NCI-H446 (cell line): ENCODE measurements around the gene IL12RB2.

Experiments used
- DNase-seq, 2 experiments: peaks; one replicate each; lab custom pipeline; 2025; lab: John Stamatoyannopoulos, UW

Gene IL12RB2

DNA sequence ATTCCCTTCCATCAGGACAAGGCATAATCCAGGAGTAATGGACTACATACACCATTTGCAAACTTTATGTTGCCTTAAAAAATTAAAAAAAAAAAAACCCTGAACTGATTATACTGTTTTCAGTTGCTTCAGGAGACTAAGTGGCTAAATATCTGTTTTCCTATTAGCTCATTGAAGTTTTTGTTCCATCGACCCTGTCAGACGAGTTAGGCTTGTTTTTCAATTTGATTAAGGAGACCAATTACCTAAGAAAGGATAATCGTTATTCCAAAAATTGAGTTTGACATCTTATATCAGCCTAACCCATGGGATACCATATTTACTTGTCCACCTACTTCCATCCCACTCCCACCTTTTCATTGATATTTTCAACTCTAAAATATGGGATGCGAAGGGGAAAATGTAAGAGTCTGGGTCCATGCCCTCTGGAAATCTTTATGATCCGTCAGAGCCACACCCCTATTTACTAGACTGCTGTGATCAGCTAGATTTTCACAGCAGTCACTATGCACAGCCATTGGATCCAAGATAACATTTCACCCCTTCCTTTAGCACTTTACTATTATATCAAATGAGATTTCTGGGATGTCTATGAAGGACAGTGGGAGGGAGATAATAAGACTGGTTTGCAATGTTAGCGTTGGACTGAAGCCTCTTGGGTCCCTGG is 41.0 kb downstream of the IL12RB2 start:
- no peak for DNase-seq

DNA sequence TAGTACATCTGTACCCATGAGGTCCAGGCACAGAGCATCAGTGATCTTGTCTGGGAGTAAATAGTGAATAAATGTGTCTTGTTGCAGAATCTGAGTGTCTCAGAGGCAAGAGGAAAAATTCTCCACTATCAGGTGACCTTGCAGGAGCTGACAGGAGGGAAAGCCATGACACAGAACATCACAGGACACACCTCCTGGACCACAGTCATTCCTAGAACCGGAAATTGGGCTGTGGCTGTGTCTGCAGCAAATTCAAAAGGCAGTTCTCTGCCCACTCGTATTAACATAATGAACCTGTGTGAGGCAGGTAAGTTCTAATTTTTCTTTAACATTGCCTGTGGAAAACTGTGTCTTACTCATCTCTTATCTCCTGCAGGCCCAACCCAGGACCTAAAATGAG is 43.1 kb downstream of the IL12RB2 start:
- DNase-seq: no peak

DNA sequence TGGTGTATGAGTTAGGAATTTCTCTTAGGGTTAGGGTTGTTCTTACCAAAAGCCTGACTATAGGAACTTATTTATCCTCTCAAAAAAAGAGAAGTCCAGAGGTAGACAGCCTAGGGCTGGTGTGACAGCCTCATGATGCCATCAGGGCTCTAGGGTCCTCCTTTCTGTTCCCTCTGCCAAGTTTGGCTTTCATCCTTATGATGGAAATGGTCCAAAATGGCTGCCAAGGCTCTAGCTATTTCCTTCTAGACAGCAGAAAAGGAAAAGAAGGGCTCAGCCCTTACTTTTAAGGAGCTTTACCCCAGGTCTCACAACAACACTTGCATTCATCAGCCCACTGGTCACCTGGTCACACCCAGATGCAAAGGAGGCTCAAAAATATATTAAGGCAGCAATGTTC is 44.5 kb downstream of the IL12RB2 start:
- peak in 1 of 2 experiments; percentile 73 for DNase-seq

DNA sequence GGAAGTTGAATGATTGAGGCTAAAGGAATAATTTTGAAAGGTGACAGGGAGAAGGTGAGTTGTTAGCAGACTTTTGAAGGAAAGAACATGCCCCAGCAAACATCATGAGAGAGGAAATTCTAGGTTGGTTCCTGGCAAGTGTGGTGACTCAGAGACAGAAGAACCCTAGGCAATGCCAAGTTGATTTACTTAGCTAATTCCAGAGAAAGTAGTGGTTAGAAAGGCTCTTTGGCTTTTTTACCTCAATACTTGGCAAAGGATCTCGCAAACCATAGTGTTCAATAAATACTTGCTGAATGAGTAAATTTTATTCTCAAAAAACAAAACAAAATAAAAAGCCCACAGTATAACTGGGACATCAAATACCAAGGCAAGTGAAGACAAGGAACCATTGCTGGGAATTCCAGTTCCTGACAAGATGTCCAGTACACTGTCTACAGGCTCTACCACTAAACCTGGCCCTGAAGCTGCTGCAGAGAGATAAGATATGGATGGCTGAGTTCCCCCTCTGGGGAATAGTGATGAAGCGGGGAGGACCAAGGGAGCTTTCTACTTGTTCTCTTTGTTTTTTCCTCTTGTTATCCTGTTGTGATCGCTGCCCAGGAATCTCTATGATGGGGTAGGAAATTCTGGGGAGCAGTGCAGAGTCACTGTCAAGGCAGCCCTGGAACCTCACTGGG is 48.2 kb downstream of the IL12RB2 start:
- DNase-seq: peak; percentile 5 to 24

DNA sequence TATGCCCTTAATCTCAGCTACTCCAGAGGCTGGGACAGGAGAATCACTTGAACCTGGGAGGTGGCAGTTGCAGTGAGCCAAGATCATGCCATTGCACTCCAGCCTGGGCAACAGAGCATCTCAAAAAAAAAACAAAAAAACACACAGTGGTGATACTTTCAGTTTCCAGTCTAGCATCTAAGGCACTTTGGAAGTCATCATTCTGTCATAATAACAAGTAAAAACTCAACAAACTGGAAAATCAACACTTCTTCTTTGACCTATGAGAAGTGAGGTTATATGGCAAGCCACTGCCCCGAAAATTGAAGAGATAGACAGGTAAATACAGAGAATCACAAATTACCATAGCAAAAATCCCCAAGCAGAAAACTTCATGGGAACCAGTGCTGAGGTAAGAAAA is 51.9 kb downstream of the IL12RB2 start:
- DNase-seq: no peak

DNA sequence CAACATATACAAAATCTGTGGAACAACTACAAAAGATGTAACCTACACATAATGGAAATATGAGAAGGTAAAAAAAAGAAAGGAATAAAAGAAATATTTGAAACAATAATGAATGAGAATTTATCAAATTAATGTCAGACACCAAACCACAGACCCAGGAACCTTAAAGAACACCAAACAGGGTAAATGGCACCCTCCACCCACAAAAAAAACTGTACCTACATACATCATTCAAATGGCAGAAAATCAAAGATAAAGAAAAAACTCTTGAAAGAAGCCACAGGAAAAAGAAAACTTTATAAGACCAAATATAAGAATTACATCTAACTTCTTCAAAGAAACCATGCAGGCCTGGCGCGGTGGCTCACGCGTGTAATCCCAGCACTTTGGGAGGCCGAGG is 54.0 kb downstream of the IL12RB2 start:
- DNase-seq: no peak

DNA sequence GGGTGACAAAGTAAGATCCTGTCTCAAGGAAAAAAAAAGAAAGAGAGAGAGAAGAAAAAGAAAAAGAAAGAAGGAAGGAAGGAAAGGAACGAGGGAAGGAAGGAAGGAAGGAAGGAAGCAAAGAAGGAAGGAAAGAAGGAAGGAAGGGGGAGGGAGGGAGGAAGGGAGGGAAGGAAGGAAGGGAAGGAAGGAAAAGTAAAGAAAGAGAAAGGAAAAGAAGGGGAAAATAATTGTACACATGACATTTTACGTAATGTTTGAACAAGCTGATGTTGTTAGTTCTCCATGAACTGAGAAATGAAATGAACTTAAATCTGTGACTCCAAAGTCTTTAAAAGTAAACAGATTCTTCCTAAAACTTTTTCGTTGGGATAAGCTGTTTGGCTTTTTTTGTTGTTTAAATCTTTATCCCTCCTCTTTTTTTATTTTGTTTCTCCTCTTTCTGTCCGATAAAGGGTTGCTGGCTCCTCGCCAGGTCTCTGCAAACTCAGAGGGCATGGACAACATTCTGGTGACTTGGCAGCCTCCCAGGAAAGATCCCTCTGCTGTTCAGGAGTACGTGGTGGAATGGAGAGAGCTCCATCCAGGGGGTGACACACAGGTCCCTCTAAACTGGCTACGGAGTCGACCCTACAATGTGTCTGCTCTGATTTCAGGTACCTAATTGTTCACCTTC is 59.8 kb downstream of the IL12RB2 start:
- peak; percentile 61 to 85 for DNase-seq

DNA sequence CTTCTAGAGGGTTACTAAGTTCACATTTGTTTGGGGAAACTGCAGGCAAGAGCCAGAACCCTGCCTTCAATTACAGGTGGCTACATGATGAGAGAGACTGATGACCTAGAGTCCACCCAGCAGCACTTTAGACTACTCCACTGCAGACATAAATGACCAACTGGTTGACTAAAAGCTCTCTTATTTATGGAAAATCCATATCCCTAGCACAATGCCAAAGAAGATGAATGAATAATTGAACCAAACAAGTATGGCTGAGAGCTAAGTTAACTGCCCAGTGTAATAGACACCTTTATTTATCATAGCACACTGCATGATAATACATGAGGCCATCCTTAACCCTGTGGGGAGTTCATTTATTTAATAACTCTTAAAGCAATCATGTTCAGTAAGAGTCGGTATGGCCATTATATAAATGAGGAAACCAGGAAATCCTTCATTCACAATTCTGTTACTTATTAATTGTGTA is 60.4 kb downstream of the IL12RB2 start:
- DNase-seq: no peak

DNA sequence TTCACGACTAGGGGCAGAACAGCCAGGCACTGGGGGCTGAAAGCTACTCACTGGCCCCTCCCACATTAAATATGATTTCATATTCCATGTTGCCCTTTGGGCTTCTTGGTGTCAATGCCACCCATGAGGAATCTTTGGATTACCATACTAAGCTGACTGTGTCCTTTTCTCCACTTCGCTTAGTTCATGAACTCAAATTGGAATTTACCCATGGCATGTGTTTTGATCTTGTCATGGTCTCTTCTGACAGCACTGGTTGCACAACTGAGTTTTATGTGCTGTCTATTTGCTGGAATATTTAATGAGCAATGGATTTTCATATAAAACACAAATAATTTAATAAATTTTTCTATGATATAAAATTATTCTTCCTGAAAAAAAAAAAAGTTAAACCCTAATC is 63.4 kb downstream of the IL12RB2 start:
- no peak for DNase-seq

DNA sequence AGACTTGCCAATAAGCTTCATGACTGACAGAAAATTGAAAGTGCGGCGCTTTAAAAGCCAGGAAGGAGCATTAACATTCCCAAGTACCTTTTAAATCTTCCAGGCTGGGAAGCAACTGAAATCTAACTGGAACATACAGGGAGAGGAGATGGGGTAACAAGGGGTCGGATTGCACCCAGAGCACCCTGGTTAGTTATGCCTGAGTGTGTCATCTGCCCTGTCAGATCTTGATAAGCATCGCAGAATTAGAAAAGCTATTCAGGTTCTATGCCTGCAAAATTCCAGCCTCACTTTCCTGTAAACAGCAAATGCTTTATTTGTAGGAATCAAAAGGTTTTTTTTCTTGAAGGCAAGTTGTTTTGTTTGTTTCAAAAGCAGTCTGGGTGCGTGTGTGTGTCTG is 64.0 kb downstream of the IL12RB2 start:
- DNase-seq: no peak

DNA sequence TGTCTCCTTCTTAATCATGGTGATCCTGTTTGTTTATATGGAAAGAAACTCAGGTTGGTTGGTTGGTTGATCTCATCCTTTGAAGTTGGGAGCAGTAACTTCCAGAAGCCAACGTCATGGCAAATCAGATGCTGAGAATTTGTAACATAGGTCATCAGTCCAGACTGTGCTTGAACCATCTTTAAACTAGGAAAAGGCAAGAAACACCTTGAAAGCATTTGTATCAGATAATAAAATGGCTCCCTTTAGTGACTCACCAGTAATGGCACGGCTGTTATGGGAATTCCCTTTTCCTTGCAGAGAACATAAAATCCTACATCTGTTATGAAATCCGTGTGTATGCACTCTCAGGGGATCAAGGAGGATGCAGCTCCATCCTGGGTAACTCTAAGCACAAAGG is 64.5 kb downstream of the IL12RB2 start:
- no peak for DNase-seq

DNA sequence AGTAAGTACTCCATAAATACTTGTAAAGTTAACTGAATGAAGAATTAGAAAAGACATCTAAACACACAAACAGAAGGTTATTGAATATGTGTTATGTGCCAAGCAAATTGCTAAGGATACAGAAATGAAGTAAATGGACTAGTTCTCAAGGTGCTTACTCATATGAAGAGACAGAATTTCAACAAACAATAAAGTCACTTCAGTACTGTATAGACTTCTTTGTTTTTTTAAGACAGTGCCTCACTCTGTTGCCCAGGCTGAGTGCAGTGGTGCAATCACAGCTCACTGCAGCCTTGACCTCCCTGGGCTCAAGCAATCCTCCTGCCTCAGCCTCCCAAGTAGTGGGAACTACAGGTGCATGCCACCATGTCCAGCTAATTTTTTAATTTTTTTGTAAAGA is 65.2 kb downstream of the IL12RB2 start:
- no peak for DNase-seq

DNA sequence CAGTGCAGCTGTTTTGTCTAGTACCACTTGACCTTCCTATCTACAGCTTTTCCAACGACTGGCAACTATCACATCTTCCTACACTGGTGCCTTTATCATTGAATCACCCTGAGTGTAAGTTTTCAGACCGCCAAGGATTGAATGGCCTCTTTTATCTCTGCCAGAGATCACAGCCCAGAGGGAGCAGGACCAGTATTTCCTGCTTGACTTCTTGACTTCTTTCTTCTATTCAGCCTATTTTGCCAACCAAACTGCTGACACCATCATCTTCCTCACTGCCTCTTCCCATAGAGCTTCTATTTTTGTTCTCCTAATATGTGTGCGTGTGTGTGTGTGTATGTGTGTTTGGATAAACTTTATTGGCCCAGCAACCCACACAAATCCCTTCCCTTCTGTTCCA is 68.7 kb downstream of the IL12RB2 start:
- no peak for DNase-seq

DNA sequence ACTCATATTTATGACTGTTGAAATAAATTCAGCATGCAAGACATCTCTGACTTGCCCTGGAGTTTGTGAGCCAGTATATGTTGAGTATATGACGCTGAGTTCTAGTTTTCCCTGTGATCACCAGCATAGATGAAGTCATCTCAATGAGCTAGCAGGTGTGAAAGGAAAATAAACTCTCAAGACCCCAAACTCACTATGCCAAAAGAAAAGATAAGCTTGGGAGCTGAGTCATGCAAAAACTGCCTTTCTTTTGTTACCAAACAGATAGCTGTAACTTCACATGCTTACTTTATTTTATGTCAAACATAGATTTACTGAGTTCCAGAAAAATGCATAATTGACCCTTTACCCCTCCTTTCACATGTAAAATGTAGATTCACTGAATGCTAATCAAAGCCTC is 69.6 kb downstream of the IL12RB2 start:
- DNase-seq: no peak

DNA sequence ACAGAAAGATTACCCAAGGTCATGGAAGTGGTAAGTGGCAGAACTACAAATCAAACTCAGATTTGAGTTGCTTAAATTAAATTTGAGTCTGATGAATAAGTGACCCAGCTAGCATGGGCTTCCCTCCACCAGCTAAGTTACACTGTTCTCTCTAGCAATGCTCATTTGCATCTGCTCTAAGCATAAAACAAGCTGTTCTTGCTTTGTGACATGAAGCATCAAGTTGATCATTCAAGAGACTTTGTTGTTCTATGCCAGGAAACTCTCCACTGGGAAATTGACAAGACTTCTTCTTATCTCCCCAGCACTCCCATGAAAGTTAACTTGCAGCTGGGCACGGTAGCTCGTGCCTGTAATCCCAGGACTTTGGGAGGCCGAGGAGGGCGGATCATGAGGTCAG is 73.5 kb downstream of the IL12RB2 start:
- DNase-seq: no peak

DNA sequence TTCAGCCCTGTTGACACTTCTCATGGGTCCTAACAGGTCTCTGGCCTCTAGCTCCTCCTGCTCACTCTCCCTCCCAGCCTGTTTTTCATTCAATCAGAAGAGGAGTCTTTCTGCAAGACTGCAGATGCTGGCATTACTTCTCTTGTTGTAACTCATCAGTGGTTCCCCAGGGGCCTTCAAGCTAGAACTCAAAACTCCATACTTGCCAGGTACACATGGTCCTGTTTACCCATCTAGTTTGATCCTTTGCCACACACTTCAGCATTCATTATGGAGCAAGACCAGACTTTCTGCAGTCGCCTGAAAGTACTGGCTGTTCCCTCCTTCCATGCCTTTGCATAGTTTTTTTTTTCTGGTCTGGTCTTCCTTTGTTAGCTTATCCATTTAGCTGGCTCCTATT is 74.6 kb downstream of the IL12RB2 start:
- DNase-seq: peak; percentile 38 to 80

DNA sequence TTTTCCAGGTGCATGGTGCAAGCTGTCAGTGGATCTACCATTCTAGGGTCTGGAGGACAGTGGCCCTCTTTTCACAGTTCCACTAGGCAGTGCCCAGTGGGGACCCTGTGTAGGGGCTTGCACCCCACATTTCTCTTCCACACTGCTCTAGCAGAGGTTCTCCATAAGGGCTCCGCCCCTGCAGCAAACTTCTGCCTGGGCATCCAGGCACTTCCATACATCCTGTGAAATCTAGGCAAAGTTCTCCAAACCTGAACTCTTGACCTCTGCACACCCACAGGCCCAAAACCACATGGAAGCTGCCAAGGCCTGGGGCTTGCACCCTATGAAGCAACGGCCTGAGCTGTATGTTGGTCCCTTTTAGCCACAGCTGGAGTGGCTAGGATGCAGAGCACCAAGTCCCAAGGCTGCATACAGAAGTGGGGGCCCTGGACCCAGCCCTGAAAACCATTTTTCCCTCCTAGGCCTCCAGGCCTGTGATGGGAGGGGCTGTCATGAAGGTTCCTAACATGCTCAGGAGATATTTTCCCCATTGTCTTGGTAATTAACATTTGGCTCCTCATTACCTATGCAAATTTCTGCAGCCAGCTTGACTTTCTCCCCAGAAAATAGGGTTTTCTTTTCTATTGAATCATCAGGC is 76.4 kb downstream of the IL12RB2 start:
- DNase-seq: no peak

DNA sequence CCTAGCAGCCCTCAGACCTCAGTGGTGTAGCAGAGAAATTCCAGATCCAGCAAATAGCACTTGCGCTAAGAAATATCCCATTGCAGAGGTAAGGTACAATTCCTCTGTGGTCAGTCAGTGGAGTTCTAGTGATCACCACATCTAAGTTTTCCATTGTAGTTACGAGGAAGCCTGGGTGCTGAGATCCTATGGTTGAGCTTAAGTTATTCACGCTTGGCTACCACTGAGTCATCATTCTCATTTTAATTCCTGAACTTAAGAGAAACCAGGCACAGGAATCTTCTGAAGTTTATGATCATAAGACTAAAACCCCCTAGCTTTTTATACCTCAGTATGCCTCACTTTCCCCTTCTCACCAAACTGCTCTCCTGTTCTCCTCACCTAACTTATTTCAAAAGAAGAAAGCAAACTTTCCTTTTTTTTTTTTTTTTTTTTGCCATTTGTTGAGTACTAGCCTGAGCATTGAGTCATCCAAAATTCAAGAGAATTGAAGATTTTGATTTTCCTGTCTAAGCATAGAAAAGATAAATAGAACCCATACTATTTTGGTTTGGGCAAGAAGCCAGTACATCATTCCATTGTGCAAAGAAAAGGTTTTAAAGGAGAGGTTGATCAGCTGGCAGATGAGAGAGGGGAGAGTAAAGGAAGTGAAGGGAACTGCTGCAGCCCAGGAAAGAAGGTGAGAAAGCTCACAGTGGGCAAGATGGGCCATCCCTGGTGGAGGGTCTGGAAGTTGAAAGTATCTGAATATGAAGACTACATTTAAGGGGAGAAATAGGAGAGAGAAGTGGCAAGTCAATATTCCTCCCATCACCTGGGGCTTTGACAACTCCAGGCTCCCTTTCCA is 82.6 kb downstream of the IL12RB2 start:
- DNase-seq: no peak

DNA sequence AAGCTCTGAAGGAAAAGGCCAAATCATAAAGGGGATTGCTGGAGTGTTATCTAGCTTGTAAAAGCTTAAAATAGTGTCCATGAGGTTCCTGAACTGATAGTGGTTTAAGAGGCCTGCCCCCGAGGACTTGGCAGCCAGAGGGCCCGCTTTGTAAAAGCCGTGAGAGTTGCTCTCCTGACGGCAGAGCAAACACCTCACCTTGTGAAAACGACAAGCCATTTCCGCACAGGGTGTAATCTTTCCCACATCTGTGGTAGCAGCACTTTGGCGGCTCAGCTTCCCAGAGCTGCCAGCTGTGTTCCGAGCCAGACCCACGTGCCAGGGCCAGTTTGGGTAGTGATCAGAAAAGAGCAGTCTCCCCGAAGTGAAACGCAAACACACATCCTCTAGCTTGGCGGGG is 85.6 kb downstream of the IL12RB2 start:
- no peak for DNase-seq

DNA sequence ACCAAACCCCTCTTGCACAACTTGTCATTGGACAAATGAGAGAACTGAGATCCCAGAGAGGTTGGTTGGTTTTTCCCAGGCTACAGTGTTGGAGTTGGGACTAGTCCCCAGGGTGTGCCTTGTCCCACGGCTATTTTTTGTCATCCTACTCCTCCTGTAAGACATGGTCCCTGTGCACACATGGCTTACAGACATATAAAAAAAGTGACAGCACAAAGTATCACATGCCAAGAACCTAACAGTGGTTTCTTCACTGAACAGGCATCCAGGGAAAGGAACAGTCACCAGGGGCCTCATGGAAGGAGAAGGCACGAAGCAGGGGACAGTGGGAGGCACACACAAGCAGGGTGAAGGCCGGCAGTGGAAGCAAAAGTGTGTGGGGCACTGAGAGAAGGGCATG is 86.1 kb downstream of the IL12RB2 start:
- DNase-seq: no peak

DNA sequence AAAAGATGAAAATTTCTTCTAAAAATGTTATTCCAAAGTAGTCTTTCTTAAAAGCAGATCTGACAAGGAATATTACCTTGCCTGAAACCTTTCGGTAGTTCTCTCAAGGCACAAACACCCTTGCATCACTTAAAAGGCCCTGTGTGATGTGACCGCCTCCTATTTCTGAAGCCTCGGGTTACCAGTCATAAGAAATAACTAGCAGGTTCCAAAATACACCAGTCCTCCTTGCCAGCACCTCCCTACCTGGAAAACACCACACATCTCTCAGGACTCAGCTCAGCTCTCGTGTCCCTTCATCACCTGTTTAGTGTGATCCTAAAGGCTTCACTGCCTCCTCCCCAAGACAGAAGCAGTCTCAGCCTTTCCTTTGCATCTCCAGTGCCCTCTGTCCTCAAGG is 86.9 kb downstream of the IL12RB2 start:
- DNase-seq: no peak
